HG02610 (cell line): ENCODE measurements around the gene KRT2.

Experiments used
- ATAC-seq: cut with Tn5 transposase; IDR thresholded peaks from one replicate; pipeline ENCODE4 v1.9.1; 2021; ENCODE audit warnings: mild to moderate bottlenecking, moderate library complexity; ENCODE audit not compliant: unreplicated experiment

KRT2 gene

GRCh38 chr12:52667509-52667908 is 15.5 kb upstream of the KRT2 start:
- no peak for ATAC-seq

- no peak for ATAC-seq
Observed at GRCh38 chr12:52666471-52666870, 14.5 kb upstream of the KRT2 start.

- no peak for ATAC-seq
Observed at GRCh38 chr12:52663420-52663819, 11.4 kb upstream of the KRT2 start.

- no peak for ATAC-seq
Observed at GRCh38 chr12:52662918-52663229, 10.9 kb upstream of the KRT2 start.

GRCh38 chr12:52662093-52662917 is 10.3 kb upstream of the KRT2 start:
- no peak for ATAC-seq

- no peak for ATAC-seq
Observed at GRCh38 chr12:52661668-52662067, 9.7 kb upstream of the KRT2 start.

GRCh38 chr12:52660934-52661499 is 9.0 kb upstream of the KRT2 start:
- no peak for ATAC-seq

GRCh38 chr12:52659951-52660350 is 7.9 kb upstream of the KRT2 start:
- no peak for ATAC-seq

- no peak for ATAC-seq
Observed at GRCh38 chr12:52659395-52659794, 7.4 kb upstream of the KRT2 start.

GRCh38 chr12:52658196-52658595 is 6.2 kb upstream of the KRT2 start:
- no peak for ATAC-seq

- ATAC-seq = no peak
Observed at GRCh38 chr12:52657250-52657902, 5.4 kb upstream of the KRT2 start.

- ATAC-seq = no peak
Observed at GRCh38 chr12:52656616-52657015, 4.6 kb upstream of the KRT2 start.

GRCh38 chr12:52655720-52656124 is 3.7 kb upstream of the KRT2 start:
- ATAC-seq = no peak

GRCh38 chr12:52655251-52655650 is 3.2 kb upstream of the KRT2 start:
- ATAC-seq = no peak

GRCh38 chr12:52650520-52651081 is 1.4 kb downstream of the KRT2 start:
- ATAC-seq = no peak

- no peak for ATAC-seq
Observed at GRCh38 chr12:52649066-52649465, 2.9 kb downstream of the KRT2 start.

GRCh38 chr12:52648012-52648550 is 3.9 kb downstream of the KRT2 start:
- no peak for ATAC-seq

GRCh38 chr12:52647601-52648000 is 4.4 kb downstream of the KRT2 start:
- no peak for ATAC-seq

- no peak for ATAC-seq
Observed at GRCh38 chr12:52646613-52647012, 5.4 kb downstream of the KRT2 start.

GRCh38 chr12:52645982-52646381 is 6.0 kb downstream of the KRT2 start:
- ATAC-seq = no peak

- ATAC-seq = no peak
Observed at GRCh38 chr12:52645120-52645761, 6.8 kb downstream of the KRT2 start.
